ENCODE results near the gene ATP6V1G3.

DNA sequence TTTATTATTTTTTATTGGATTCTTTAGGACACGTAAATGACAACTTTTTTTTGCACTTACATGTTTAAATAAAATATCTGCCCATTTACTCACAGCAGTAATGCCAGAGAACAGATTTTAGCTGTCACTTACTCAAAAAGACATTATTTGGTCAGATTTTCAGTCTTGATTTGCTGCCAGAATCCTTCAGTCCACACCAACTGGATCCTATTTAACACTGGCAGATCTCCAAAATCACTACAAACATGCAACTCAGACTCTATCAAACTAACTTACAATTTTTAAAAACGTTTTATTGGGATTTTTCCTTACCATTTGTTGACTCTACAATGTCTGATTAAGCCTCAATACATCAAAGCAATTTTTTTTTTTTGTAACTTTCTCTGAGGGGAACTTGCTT lies 11.1 kb downstream of the ATP6V1G3 start:
- TF ChIP-seq, protein P1, sequence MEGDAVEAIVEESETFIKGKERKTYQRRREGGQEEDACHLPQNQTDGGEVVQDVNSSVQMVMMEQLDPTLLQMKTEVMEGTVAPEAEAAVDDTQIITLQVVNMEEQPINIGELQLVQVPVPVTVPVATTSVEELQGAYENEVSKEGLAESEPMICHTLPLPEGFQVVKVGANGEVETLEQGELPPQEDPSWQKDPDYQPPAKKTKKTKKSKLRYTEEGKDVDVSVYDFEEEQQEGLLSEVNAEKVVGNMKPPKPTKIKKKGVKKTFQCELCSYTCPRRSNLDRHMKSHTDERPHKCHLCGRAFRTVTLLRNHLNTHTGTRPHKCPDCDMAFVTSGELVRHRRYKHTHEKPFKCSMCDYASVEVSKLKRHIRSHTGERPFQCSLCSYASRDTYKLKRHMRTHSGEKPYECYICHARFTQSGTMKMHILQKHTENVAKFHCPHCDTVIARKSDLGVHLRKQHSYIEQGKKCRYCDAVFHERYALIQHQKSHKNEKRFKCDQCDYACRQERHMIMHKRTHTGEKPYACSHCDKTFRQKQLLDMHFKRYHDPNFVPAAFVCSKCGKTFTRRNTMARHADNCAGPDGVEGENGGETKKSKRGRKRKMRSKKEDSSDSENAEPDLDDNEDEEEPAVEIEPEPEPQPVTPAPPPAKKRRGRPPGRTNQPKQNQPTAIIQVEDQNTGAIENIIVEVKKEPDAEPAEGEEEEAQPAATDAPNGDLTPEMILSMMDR (IDR thresholded peaks at IDR 0.05) = no peak
- TF ChIP-seq POLR2A (IDR thresholded peaks at IDR 0.05) = no peak
